GM10266 (cell line): ENCODE data around the gene CCR7.

Source experiments
- DNase-seq: peaks from one replicate; pipeline ENCODE4 v3.0.0; 2012; ENCODE audit errors: extremely low spot score
- TF ChIP-seq, protein P1 (sequence below): IDR thresholded peaks from 2 replicates; pipeline ENCODE4 v1.5.1; 2012; ENCODE audit warnings: mild to moderate bottlenecking, low read depth; ENCODE audit not compliant: control insufficient read depth, insufficient read depth; ENCODE audit errors: missing control alignments

Gene CCR7

DNA sequence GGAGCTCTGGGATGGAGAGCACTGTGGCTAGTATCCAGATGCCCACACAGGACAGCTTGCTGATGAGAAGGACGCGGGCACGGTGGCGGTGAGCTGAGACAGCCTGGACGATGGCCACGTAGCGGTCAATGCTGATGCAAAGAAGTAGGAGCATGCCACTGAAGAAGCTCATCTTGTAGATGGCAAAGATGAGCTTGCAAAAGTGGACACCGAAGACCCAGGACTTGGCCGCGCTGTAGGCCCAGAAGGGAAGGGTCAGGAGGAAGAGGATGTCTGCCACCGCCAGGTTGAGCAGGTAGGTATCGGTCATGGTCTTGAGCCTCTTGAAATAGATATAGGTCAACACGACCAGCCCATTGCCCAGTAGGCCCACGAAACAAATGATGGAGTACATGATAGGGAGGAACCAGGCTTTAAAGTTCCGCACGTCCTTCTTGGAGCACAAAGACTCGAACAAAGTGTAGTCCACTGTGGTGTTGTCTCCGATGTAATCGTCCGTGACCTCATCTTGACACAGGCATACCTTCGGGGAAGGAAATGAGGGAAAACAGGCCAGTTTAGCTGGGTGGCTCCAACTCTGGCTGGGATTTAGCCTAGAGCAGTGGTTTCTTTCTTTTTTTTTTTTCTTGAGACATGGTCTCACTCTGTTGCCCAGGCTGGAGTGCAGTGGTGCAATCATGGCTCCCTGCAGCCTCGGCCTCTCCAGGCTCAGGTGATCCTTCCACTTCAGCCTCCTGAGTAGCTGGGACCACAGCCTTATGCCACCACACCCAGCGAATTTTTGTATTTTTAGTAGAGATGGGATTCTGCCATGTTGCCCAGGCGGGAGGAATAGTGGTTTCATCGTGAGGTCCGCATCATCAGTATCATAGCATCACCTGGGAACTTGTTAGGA lies 9.7 kb downstream of the CCR7 start:
- no peak for DNase-seq
- TF ChIP-seq, protein P1, sequence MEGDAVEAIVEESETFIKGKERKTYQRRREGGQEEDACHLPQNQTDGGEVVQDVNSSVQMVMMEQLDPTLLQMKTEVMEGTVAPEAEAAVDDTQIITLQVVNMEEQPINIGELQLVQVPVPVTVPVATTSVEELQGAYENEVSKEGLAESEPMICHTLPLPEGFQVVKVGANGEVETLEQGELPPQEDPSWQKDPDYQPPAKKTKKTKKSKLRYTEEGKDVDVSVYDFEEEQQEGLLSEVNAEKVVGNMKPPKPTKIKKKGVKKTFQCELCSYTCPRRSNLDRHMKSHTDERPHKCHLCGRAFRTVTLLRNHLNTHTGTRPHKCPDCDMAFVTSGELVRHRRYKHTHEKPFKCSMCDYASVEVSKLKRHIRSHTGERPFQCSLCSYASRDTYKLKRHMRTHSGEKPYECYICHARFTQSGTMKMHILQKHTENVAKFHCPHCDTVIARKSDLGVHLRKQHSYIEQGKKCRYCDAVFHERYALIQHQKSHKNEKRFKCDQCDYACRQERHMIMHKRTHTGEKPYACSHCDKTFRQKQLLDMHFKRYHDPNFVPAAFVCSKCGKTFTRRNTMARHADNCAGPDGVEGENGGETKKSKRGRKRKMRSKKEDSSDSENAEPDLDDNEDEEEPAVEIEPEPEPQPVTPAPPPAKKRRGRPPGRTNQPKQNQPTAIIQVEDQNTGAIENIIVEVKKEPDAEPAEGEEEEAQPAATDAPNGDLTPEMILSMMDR = no peak

DNA sequence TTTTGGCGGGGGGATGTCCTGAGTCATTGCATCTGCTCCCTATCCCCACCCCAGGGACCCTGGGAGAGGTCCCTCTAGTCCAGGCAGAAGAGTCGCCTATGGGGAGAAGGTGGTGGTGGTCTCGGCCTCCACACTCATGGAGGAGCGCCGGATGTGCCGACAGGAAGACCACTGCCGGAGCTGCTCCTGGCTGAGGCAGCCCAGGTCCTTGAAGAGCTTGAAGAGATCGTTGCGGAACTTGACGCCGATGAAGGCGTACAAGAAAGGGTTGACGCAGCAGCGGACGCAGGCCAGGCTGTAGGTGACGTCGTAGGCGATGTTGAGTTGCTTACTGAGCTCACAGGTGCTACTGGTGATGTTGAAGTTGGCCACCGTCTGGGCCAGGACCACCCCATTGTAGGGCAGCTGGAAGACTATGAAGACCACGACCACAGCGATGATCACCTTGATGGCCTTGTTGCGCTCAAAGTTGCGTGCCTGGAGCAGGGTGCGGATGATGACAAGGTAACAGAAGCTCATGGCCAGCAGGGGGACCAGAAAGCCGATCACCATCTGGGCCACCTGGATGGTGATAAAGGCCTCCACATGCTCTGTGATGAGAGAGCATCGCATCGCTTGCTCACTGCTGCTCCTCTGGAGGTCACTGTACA lies 10.5 kb downstream of the CCR7 start:
- TF ChIP-seq, protein P1 = no peak
- DNase-seq = no peak

DNA sequence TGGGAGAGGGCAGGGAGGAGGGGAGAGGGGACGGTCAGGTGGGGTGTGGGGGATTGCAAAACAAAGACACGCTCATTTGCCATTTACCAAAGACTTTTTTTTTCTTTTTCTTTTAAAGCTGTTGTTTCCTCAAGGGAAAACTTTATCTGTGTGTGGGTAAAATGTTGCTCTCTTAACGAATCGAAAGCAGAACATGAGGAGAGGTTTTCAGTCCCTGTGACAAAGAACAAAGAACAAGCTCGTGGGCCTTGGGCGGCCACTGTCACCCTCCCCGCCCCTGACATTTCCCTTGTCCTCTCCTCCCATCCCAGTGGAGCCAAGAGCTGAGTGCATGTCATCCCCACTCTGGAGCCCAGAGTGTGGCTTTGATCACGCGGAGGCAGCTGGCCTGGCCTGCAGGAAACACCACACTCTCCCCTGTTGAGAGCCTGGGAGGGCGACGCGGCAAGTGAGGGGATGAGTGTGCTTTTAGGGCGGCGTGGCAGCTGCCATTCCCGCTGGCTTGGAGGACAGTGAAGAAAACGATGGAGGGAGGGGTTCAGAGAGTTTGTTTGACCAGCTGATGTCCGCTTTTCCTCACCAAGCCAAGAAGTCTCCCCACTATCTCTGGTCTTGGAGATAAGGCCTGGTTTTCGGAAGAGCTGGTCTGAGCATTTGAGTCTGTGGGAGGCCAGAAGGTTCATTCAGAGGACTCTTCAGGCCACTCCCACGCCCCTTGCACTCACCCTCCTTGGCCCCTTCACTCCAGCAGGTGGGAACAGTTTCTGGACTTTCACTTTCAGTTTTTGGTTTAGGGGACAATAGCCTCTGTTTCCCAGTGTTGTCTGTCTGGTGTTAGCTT lies 11.4 kb downstream of the CCR7 start:
- TF ChIP-seq, protein P1 = no peak
- DNase-seq = no peak

DNA sequence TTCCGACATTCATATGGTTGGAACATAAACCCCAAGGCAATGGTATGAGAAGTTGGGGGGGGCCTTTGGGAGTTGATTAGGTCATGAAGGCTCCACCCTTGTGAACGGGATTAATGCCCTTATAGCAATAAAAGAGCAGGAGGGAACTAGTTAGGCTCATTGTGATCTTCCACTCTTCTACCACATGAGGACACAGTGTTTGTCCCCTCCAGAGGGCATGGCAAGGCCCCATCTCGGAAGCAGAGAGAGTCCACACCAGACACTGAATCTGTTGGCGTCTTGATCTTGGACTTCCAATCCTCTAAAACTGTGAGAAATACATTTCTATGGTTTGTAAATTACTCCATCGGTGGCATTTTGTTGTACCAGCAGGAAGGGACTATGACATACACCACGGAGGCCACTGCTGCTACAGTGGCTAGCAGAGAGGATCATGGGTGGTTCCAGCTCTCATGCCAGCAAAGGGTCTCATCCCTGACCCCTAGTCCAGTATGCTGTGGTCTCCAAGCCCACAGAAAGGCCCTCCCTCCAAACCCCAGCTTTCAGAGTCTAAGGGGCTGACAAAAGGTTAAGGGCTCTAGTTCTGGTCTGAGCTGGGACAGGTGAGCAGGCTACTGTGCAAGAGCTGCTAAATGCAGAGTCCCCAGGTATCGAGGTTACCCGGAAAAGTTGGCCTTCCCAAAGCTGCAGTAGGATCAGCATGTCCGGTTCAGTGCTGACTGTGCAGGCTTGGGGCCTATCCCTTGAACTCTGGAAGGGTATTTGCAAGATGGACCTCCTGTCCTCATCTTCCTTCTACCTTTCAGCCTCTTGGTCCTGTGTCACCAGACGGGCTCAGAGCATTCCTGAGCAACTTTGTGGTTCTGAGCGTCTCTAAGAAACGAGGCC lies 12.2 kb downstream of the CCR7 start:
- DNase-seq = no peak
- TF ChIP-seq, protein P1 = no peak

DNA sequence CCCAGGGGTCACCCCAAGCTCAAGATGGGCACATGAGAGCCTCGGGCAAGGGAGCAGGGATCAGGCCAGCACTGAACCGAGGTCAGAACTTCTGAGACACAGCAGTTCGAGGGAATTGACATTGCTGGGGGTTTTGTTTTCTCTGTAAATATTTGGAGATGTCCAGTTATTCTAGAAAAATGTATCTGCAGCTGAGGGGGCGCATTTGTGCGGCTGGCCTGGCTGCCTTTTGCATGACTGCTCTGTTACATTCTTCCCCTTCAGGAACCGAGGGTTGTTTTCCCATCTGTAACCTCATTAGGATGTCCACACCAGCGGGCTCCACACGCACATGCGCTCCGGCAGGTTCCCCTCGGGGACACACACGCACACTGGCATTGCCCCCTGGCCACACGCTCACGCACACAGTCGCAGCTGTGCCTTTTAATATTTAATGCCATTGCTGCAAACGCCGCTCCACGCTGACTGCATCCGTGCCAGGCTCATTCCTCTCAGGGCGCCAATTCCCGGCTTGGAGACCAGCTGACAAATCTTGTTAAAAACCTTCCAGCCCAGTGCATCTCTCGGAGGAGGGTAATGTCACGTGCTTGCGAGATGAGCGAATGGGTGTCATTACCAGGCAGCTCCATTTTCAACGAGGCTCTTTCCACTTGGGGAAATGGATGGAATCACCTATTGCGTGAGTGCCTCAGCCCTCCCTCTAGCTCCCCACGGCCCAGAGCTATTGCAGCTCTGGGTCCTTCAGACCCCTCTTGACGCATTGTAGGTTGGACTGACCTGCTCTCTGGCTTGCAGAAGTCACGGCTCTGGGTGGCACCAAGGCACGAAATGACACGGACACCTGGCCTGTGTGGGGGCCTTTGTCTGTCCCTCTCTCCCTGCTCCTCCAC lies 13.1 kb downstream of the CCR7 start:
- DNase-seq = no peak
- TF ChIP-seq, protein P1 = no peak
